MG63 (cell line): Measurements from ENCODE around the gene LRP2. TPM values are rescaled to one million over a fixed set of nuclear protein-coding genes. Genes with fewer than 3 reads are reported as not detected.

ENCODE experiments used
- DNase-seq: peaks from one replicate; pipeline ENCODE4 v3.0.0-alpha.2; 2020
- H3K27me3 ChIP-seq: fragments of 250-450 bp; sonication (Bioruptor Pico); 2 replicates; pipeline ENCODE4 v1.5.1; 2020; ENCODE audit warnings: mild to moderate bottlenecking, moderate library complexity
- H3K36me3 ChIP-seq: fragments of 250-450 bp; sonication (Bioruptor Pico); 2 replicates; pipeline ENCODE4 v1.5.1; 2020; ENCODE audit warnings: mild to moderate bottlenecking, moderate library complexity
- H3K4me3 ChIP-seq: fragments of 250-450 bp; sonication (Bioruptor Pico); 2 replicates; pipeline ENCODE4 v1.5.1; 2020; ENCODE audit warnings: mild to moderate bottlenecking, moderate library complexity
- H3K9me3 ChIP-seq: fragments of 250-450 bp; sonication (Bioruptor Pico); 2 replicates; pipeline ENCODE4 v1.5.1; 2020; ENCODE audit warnings: mild to moderate bottlenecking, moderate library complexity
- total RNA-seq: library from RNA; depleted of rRNA; stranded (reverse); fragments of >200 nt; shearing (Covaris generic); gene quantifications from 2 replicates; pipeline ENCODE4 v1.2.3, GENCODE V29; 2014; ENCODE audit warnings: low replicate concordance; rRNA removed

LRP2 gene
- total RNA-seq, 1 experiment from 2014 or later: not detected

- DNase-seq: no peak
- peaks cover 5% of the 10 kb centered on the region for H3K9me3 ChIP-seq
- H3K4me3 ChIP-seq: no peak overlapping the region
- no peaks in the 10 kb centered on the region for H3K27me3 ChIP-seq
- H3K36me3 ChIP-seq: no peaks in the 10 kb centered on the region
Observed at GRCh38 chr2:169087757-169088379, 274.5 kb downstream of the LRP2 start.

GRCh38 chr2:169086893-169087467 is 275.4 kb downstream of the LRP2 start:
- Histone ChIP-seq H3K36me3 (no peaks in the 10 kb centered on the region), H3K27me3 (no peaks in the 10 kb centered on the region), H3K4me3 (no peak overlapping the region), H3K9me3 (peaks cover 5% of the 10 kb centered on the region)
- no peak for DNase-seq

- Histone ChIP-seq H3K36me3 (no peaks in the 10 kb centered on the region), H3K4me3 (no peak overlapping the region), H3K9me3 (peaks cover 5% of the 10 kb centered on the region), H3K27me3 (no peaks in the 10 kb centered on the region)
- DNase-seq: no peak
Observed at GRCh38 chr2:169082995-169083394, 279.3 kb downstream of the LRP2 start.

GRCh38 chr2:169081551-169081950 is 280.8 kb downstream of the LRP2 start:
- Histone ChIP-seq H3K4me3 (no peak overlapping the region), H3K9me3 (peaks cover 5% of the 10 kb centered on the region), H3K36me3 (no peaks in the 10 kb centered on the region), H3K27me3 (no peaks in the 10 kb centered on the region)
- no peak for DNase-seq

GRCh38 chr2:169080250-169081069 is 281.9 kb downstream of the LRP2 start:
- H3K27me3 ChIP-seq: no peaks in the 10 kb centered on the region
- H3K4me3 ChIP-seq: no peak overlapping the region
- DNase-seq: peak; percentile 92
- peaks cover 2% of the 10 kb centered on the region for H3K9me3 ChIP-seq
- no peaks in the 10 kb centered on the region for H3K36me3 ChIP-seq

GRCh38 chr2:169077674-169078240 is 284.6 kb downstream of the LRP2 start:
- Histone ChIP-seq H3K27me3 (no peaks in the 10 kb centered on the region), H3K36me3 (no peaks in the 10 kb centered on the region), H3K9me3 (peaks cover 8% of the 10 kb centered on the region), H3K4me3 (no peak overlapping the region)
- DNase-seq: no peak

Other genes with a start within 250 kb of the LRP2 start
- gene BBS5, start 117.0 kb upstream of the LRP2 start, total RNA-seq: 3.9 and 5.2 TPM in 2 replicates
- gene KLHL41, start 147.2 kb upstream of the LRP2 start, total RNA-seq: 1.3 TPM in 1 of 2 replicates, not detected in the other
- 14.7 and 26.0 TPM in 2 replicates for gene FASTKD1, start 211.3 kb upstream of the LRP2 start, total RNA-seq
- gene PPIG, start 221.8 kb upstream of the LRP2 start, total RNA-seq: 18.2 and 23.4 TPM in 2 replicates